NCI-H1092 treated with DMSO at 0.1 percent for 48 hours (cell line): ENCODE results near the gene IGSF21.

ENCODE experiments used
- DNase-seq: peaks from one replicate; lab custom pipeline; 2025; lab: John Stamatoyannopoulos, UW

IGSF21 gene

GRCh38 chr1:18263547-18264120, 156.0 kb downstream of the IGSF21 start:
- DNase-seq: no peak

GRCh38 chr1:18264450-18265039, 156.9 kb downstream of the IGSF21 start:
- no peak for DNase-seq

- DNase-seq: no peak
Observed at GRCh38 chr1:18265641-18266040, 158.0 kb downstream of the IGSF21 start.

- no peak for DNase-seq
Observed at GRCh38 chr1:18266391-18266790, 158.8 kb downstream of the IGSF21 start.

GRCh38 chr1:18271336-18271735, 163.7 kb downstream of the IGSF21 start:
- DNase-seq: no peak

- no peak for DNase-seq
Observed at GRCh38 chr1:18278946-18279345, 171.3 kb downstream of the IGSF21 start.

GRCh38 chr1:18279351-18280074, 171.9 kb downstream of the IGSF21 start:
- no peak for DNase-seq

GRCh38 chr1:18280956-18281355, 173.4 kb downstream of the IGSF21 start:
- DNase-seq: no peak

- DNase-seq: peak; percentile 87
Observed at GRCh38 chr1:18282851-18283600, 175.4 kb downstream of the IGSF21 start.

GRCh38 chr1:18283601-18284385, 176.2 kb downstream of the IGSF21 start:
- no peak for DNase-seq

GRCh38 chr1:18284805-18285537, 177.4 kb downstream of the IGSF21 start:
- DNase-seq: peak; percentile 25

- DNase-seq: no peak
Observed at GRCh38 chr1:18285538-18285924, 177.9 kb downstream of the IGSF21 start.

- peak; percentile 39 for DNase-seq
Observed at GRCh38 chr1:18288722-18289121, 181.1 kb downstream of the IGSF21 start.

- no peak for DNase-seq
Observed at GRCh38 chr1:18289597-18289996, 182.0 kb downstream of the IGSF21 start.

- no peak for DNase-seq
Observed at GRCh38 chr1:18290740-18291412, 183.3 kb downstream of the IGSF21 start.

- no peak for DNase-seq
Observed at GRCh38 chr1:18292531-18292930, 184.9 kb downstream of the IGSF21 start.

- peak; percentile 76 for DNase-seq
Observed at GRCh38 chr1:18293291-18293690, 185.7 kb downstream of the IGSF21 start.

- DNase-seq: no peak
Observed at GRCh38 chr1:18294437-18295176, 187.0 kb downstream of the IGSF21 start.

GRCh38 chr1:18297896-18298648, 190.5 kb downstream of the IGSF21 start:
- no peak for DNase-seq
